SK-N-SH treated with all-trans-retinoic acid at 6 μM for 48 hours (cell line): ENCODE data around the gene FIBP.

Source experiments
- ARNTL ChIP-seq: fragments of 450-650 bp; formaldehyde crosslinking; IDR thresholded peaks from 2 replicates; pipeline ENCODE4 v1.5.0; 2020; ENCODE audit warnings: low read depth, mild to moderate bottlenecking, moderate library complexity, borderline replicate concordance
- PATZ1 ChIP-seq: fragments of 250-450 bp; sonication (Bioruptor Pico); IDR thresholded peaks from 2 replicates; pipeline ENCODE4 v1.8.0; 2020; ENCODE audit warnings: mild to moderate bottlenecking, moderate library complexity, borderline replicate concordance
- ZFP30 ChIP-seq: fragments of 450-650 bp; formaldehyde crosslinking; IDR thresholded peaks from 2 replicates; pipeline ENCODE4 v1.5.0; 2022; ENCODE audit warnings: mild to moderate bottlenecking, moderate library complexity

DNA sequence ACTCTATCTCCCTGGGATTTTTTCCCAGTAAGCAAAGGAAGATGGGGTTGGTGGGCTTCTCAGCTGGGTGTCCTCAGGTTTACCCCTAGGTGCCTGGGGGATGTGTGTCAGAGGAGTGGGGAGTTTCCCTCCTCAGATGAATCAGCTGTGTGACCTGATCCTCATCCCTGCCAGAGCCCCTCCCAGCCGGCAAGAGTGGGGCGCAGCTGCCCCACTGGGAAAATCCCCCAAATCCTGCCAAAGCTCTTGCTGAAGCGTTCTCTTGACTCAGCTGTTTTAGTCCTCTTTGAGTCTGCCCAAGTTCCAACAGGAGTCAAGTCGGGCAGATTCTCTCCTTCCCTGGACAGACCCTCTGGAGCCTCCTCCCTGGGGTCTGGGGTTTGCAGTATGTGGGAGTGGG is 24.6 kb upstream of the FIBP start:
- TF ChIP-seq PATZ1 (no peak), ARNTL (CRISPR knock-in tag) (no peak), ZFP30 (CRISPR knock-in tag) (no peak)
